Activated T-cell treated with anti-CD3 and anti-CD28 coated beads for 48 hours (primary cell): ENCODE measurements around the gene TCF3.

ENCODE experiments used
- DNase-seq: peaks from one replicate; pipeline ENCODE4 v3.0.0-alpha.2; 2020; ENCODE audit warnings: low read depth

Gene TCF3

GRCh38 chr19:1560286-1560882 is 92.0 kb downstream of the TCF3 start:
- no peak for DNase-seq
